ENCODE measurements around the gene MORN4. TPM values are rescaled to one million over a fixed set of nuclear protein-coding genes. Genes with fewer than 3 reads are reported as not detected.

The MORN4 gene
- total RNA-seq, 2 donors from 2014 or later, result 4.9 to 8.3 TPM

DNA sequence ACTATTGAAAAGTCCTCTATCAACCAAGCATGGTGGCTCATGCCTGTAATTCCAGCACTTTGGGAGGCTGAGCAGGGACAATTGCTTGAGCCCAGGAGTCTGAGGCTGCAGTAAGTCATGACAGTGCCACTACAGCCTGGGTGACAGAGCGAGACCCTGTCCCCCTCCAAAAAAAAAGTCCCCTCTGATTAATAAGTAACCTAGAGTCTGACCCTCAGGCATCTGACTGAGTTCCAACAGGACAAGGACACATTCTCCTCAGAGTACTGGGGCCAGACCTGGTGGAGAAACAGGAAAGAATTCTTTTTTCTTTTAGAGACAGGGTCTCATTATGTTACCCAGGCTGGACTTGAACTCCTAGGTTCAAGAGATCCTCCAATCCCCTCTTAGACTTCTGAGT is 10.0 kb downstream of the MORN4 start:
- WGBS, 2 donors, result 29 to 38% methylated on average over 1 of the region's 1 CpG
- no peaks in the 10 kb centered on the region for H3K9me3 ChIP-seq
- DNase-seq (peak in 1 of 4 donors; percentile 4), ATAC-seq (peak; percentile 50)
- H3K27ac ChIP-seq, result peak overlapping the region in 2 of 4 donors; percentile 17 to 47
- no peaks in the 10 kb centered on the region for H3K27me3 ChIP-seq
- intact Hi-C loops (cut with DNase I), result no loop called here
- no peaks in the 10 kb centered on the region for H3K36me3 ChIP-seq (replicated peaks in 1 of 2; ENCODE audit: insufficient read depth in 1 of 2, low read depth in 2 of 2)
- no peak for TF ChIP-seq POLR2A (IDR thresholded peaks at IDR 0.05)
- TF ChIP-seq, protein P1, sequence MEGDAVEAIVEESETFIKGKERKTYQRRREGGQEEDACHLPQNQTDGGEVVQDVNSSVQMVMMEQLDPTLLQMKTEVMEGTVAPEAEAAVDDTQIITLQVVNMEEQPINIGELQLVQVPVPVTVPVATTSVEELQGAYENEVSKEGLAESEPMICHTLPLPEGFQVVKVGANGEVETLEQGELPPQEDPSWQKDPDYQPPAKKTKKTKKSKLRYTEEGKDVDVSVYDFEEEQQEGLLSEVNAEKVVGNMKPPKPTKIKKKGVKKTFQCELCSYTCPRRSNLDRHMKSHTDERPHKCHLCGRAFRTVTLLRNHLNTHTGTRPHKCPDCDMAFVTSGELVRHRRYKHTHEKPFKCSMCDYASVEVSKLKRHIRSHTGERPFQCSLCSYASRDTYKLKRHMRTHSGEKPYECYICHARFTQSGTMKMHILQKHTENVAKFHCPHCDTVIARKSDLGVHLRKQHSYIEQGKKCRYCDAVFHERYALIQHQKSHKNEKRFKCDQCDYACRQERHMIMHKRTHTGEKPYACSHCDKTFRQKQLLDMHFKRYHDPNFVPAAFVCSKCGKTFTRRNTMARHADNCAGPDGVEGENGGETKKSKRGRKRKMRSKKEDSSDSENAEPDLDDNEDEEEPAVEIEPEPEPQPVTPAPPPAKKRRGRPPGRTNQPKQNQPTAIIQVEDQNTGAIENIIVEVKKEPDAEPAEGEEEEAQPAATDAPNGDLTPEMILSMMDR (IDR thresholded peaks at IDR 0.05), result no peak
- H3K4me1 ChIP-seq, result peaks cover 10% of the 10 kb centered on the region
- H3K4me3 ChIP-seq, result no peak overlapping the region

DNA sequence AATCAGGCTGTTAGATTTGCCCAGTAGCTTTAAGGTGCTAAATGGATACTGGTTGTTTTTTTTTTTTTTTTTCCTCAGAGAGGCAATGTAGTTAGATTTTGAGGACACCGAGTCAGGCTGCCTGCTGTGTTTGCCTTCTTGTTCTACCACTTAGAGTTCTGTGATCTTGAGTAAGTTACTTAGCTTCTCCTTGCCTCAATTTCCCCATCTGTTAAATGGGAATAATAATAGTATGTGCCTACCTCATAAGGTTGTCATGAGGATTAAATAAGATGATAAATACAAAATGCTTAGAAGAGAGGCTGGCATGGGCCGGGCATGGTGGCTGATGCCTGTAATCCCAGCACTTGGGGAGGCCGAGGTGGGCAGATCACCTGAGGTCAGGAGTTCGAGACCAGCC is 14.6 kb downstream of the MORN4 start:
- TF ChIP-seq POLR2A (IDR thresholded peaks at IDR 0.05), result no peak
- TF ChIP-seq, protein P1 (IDR thresholded peaks at IDR 0.05), result no peak
- DNase-seq, result no peak
- Histone ChIP-seq H3K36me3 (replicated peaks in 1 of 2; ENCODE audit: insufficient read depth in 1 of 2, low read depth in 2 of 2) (no peaks in the 10 kb centered on the region), H3K4me3 (no peak overlapping the region), H3K9me3 (no peaks in the 10 kb centered on the region), H3K27me3 (no peaks in the 10 kb centered on the region), H3K27ac (no peak overlapping the region), H3K4me1 (peaks cover 9% of the 10 kb centered on the region)
- WGBS, 2 donors, result 88 to 91% methylated on average over 4 of the region's 4 CpGs
- intact Hi-C loops (cut with DNase I), result no loop called here
- no peak for ATAC-seq

DNA sequence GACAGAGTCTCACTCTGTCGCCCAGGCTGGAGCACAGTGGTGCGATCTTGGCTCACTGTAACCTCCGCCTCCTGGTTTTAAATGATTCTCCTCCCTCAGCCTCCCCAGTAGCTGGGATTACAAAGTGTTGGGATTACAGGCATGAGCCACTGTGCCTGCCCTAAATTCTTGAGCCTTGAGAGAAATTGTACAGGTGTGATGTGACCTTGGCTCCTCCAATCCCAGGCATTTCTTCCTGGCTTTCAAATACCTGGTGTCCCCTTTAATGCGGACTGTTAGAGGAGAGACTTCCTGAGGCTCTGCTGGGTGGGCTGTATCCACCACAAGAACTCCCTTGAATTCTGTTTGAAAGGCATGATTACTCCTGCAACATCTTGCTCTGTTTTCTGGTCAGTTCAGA is 15.0 kb downstream of the MORN4 start:
- DNase-seq (no peak), ATAC-seq (no peak)
- Histone ChIP-seq H3K9me3 (no peaks in the 10 kb centered on the region), H3K27ac (no peak overlapping the region), H3K4me3 (no peak overlapping the region), H3K36me3 (replicated peaks in 1 of 2; ENCODE audit: insufficient read depth in 1 of 2, low read depth in 2 of 2) (no peaks in the 10 kb centered on the region), H3K27me3 (no peaks in the 10 kb centered on the region), H3K4me1 (peaks cover 4% of the 10 kb centered on the region)
- WGBS, 2 donors, result 76 to 78% methylated on average over 4 of the region's 4 CpGs
- intact Hi-C loops (cut with DNase I), result no loop called here
- no peak for TF ChIP-seq POLR2A (IDR thresholded peaks at IDR 0.05)
- TF ChIP-seq, protein P1 (IDR thresholded peaks at IDR 0.05), result no peak

DNA sequence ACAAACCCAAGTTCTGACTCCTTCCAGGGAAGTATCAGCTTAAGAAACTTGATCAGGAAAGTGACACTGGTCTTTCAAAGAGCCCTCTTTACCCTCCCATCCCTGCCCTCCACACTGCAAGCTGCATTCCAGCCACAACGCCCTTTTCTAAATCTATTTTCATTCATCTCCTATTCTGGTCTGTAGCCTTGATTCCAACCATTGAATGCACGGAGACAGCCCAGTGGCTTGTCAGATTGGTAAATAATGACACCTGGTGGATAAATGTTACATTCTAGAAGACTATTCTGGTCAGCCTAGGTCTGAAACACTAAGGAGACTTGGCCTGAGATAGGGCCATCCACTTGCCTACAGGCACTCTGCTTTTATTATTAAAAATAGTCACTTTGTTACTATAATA is 20.9 kb downstream of the MORN4 start:
- TF ChIP-seq, protein P1 (IDR thresholded peaks at IDR 0.05), result peak in 5 of 7 experiments; percentile 18 to 49 (median 38)
- TF ChIP-seq POLR2A (IDR thresholded peaks at IDR 0.05), result no peak
- ATAC-seq (peak; percentile 52), DNase-seq (peak in 1 of 4 donors; percentile 19)
- H3K27ac ChIP-seq, result no peak overlapping the region
- H3K4me1 ChIP-seq, result no peaks in the 10 kb centered on the region
- H3K4me3 ChIP-seq, result no peak overlapping the region
- 41 to 42% methylated on average over 2 of the region's 2 CpGs for WGBS, 2 donors
- H3K9me3 ChIP-seq, result no peaks in the 10 kb centered on the region
- no peaks in the 10 kb centered on the region for H3K27me3 ChIP-seq
- no peaks in the 10 kb centered on the region for H3K36me3 ChIP-seq (replicated peaks in 1 of 2; ENCODE audit: insufficient read depth in 1 of 2, low read depth in 2 of 2)
- intact Hi-C loops (cut with DNase I), result no loop called here

DNA sequence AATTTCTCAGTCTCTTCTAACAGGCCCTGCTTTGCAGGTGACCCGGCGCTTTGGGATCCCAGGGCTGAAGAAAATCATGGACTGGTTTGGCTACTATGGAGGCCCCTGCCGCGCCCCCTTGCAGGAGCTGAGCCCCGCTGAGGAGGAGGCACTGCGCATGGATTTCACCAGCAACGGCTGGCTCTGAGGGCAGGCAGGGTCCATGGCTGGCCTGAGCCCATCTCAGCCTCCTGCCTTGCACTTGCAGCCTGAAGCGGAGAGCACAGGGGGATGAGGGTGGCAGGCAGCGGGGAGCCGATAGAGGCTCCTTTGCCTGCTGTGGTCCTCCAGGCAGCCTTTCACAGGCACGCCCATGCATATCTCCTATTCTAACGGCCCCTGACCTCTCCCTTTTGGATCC is 21.8 kb downstream of the MORN4 start:
- Histone ChIP-seq H3K36me3 (replicated peaks in 1 of 2; ENCODE audit: insufficient read depth in 1 of 2, low read depth in 2 of 2) (no peaks in the 10 kb centered on the region), H3K27ac (no peak overlapping the region), H3K4me1 (no peaks in the 10 kb centered on the region), H3K27me3 (no peaks in the 10 kb centered on the region), H3K4me3 (no peak overlapping the region), H3K9me3 (no peaks in the 10 kb centered on the region)
- DNase-seq (no peak), ATAC-seq (no peak)
- WGBS, 2 donors, result 79 to 88% methylated on average over 9 of the region's 12 CpGs
- intact Hi-C loops (cut with DNase I), result no loop called here
- TF ChIP-seq, protein P1 (IDR thresholded peaks at IDR 0.05), result no peak
- no peak for TF ChIP-seq POLR2A (IDR thresholded peaks at IDR 0.05)
